Measurements from ENCODE around the gene GPR146. TPM values are rescaled to one million over a fixed set of nuclear protein-coding genes. Genes with fewer than 3 reads are reported as not detected.

The GPR146 gene
- total and polyA plus RNA-seq, 9 of the 15 experiments (the other 6 are each of a cell fraction or from before 2014, with no cell fraction given): 0.22 to 3.6 (median 0.64) TPM; not detected in 2

DNA sequence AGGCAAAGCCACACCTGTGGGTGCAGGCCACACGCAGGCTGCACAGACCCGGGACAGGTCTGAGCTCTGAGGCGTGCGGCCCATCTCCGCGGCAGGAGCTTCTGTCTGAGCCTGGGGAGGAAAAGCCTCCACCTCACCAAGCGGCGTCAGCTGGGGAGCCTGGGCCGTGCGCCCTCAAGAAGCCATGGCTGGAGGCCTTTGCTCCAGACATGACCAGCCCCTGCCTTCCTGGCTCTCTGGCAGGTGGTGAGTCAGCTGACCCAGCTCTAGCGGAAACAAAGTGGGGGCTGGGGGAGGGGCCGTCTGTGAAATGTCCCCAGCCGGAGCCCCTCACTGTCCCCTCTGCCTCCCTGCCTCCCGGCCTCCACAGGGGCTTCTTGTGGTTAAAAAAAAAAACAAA, 56.0 kb downstream of the GPR146 start:
- POLR2A ChIA-PET: interaction anchor here (0.7 kb wide), 1 partner anchor 45 kb away, joined by 3 read pairs; no protein-coding TSS in a partner anchor
- ATAC-seq: no peak
- in situ Hi-C loops (cut with MboI): no loop called here

More for the DNA sequence above, 56.0 kb downstream of the GPR146 start:
- Histone ChIP-seq H3K36me3 (ENCODE audit: control insufficient read depth, insufficient read depth, low read length) (no peaks in the 10 kb centered on the region; the same call in 2 of the 3 replicates), H3K27ac (ENCODE audit: extremely low read depth, low read depth, low read length) (no peak overlapping the region), H4K20me1 (replicated peaks; ENCODE audit: control insufficient read depth, insufficient read depth, low read length) (peaks cover 4% of the 10 kb centered on the region; the same call in 1 of the 2 replicates), H3K4me3 (no peak overlapping the region), H3K9me3 (replicated peaks; ENCODE audit: control insufficient read depth, insufficient read depth, low read depth, low read length) (no peaks in the 10 kb centered on the region), H2AFZ (ENCODE audit: low read depth, low read length) (no peak overlapping the region), H3K4me1 (replicated peaks in 1 of 2; ENCODE audit: control insufficient read depth in 2 of 2, insufficient read depth in 2 of 2, low read length in 2 of 2) (peaks cover 5 to 44% of the 10 kb centered on the region in 2 experiments; a peak in 4 of 5 replicates), H3K27me3 (ENCODE audit: control insufficient read depth in 2 of 2, insufficient read depth in 2 of 2, low read length in 2 of 2) (no peaks in the 10 kb centered on the region), H3K9ac (ENCODE audit: insufficient read depth in 1 of 2, low read depth in 2 of 2, low read length in 2 of 2) (peak overlapping the region in 1 of 2 experiments; percentile 45; a peak in 1 of 4 replicates), H3K4me2 (ENCODE audit: insufficient read depth, low read length) (no peak overlapping the region), H3K79me2 (ENCODE audit: control insufficient read depth, insufficient read depth, low read length) (peaks cover 5% of the 10 kb centered on the region; the same call in 1 of the 3 replicates), H3K9me1 (ENCODE audit: control insufficient read depth, insufficient read depth, low read length) (no peaks in the 10 kb centered on the region)
- WGBS (ENCODE audit: insufficient coverage, low coverage, missing lambda C conversion rate): 93% methylated on average over 10 of the region's 14 CpGs
- CTCF ChIA-PET (ENCODE audit: low intra/inter-chr PET ratio): no interaction called here
- intact Hi-C loops (cut with micrococcal nuclease): no loop called here
- no peak for TF ChIP-seq ZNF79 (CRISPR knock-in tag; IDR thresholded peaks at IDR 0.05; ENCODE audit: low read depth)
- no peak for TF ChIP-seq PHB2 (IDR thresholded peaks at IDR 0.05; ENCODE audit: low read depth)
- TF ChIP-seq CREB1 (IDR thresholded peaks at IDR 0.05): no peak
- TF ChIP-seq CREB1 (CRISPR knock-in tag; IDR thresholded peaks at IDR 0.05): no peak
- no peak for TF ChIP-seq ZNF518B (CRISPR knock-in tag; IDR thresholded peaks at IDR 0.05)
- no peak for TF ChIP-seq ZNF507 (tag; conservative IDR thresholded peaks at IDR 0.05)
- TF ChIP-seq PBX2 (CRISPR knock-in tag; IDR thresholded peaks at IDR 0.05; ENCODE audit: low read depth): no peak
- no peak for TF ChIP-seq PBX2 (tag; conservative IDR thresholded peaks at IDR 0.05; ENCODE audit: low read depth)
- TF ChIP-seq HDAC3 (IDR thresholded peaks at IDR 0.05; ENCODE audit: borderline replicate concordance, partially characterized antibody): no peak
- no peak for TF ChIP-seq ZNF77 (CRISPR knock-in tag; IDR thresholded peaks at IDR 0.05)
- TF ChIP-seq STAT6 (CRISPR knock-in tag; IDR thresholded peaks at IDR 0.05): no peak
- TF ChIP-seq ZZZ3 (IDR thresholded peaks at IDR 0.05): no peak
- TF ChIP-seq SMAD2 (IDR thresholded peaks at IDR 0.05; ENCODE audit: low read depth, low read length): no peak
- no peak for TF ChIP-seq YBX1 (IDR thresholded peaks at IDR 0.05)
- no peak for DNase-seq (ENCODE audit: extremely low read depth in 1 of 4, low spot score in 3 of 4)
- no TSS peak for BruUV-seq (replicated peaks)
- FAIRE-seq: no peak
